Activated gamma-delta T cell treated with Interleukin-2 at 50 U/mL for 16 hours (primary cell): Measurements from ENCODE around the gene ANKRD13B.

Experiments
- DNase-seq: peaks from one replicate; pipeline ENCODE4 v3.0.0-alpha.2; 2020

ANKRD13B gene

DNA sequence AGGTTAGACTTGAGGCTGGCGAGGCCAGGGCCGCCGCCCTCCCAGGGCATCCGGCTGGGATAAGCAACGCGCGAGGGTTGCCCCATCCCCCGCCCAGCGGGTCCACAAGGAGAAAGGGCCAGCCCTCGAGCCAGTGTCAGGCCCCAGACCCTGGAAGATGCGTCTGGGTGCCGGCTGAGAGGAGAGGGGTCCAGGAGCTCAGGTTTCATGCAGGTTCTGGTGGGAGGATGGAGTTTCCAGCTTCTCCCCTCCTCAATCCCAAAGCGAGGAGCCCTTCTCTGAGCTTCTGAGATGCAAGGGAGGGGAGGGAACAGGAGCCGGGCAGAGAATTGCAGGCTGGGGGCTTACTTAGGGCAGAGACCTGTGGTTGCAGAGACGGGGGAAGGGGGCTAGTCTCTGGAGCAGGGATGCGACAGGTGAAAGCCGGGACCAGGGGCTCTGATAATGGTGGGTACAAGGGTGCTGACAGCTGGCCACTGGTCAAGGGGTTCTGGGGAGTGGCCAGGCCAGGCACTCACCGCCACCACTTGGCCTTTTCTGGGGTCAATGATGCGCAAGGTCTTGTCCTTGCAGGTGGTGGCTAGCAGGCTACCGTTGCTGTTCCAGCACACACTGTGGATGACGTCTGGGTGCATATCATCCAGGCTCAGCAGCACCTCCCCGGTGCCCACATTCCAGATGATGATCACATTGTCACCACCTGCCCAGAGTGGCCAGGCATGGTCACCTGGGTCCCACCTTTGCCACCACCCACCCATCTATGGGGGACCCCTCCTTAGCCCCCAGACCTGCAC, 25.5 kb downstream of the ANKRD13B start:
- DNase-seq: no peak

DNA sequence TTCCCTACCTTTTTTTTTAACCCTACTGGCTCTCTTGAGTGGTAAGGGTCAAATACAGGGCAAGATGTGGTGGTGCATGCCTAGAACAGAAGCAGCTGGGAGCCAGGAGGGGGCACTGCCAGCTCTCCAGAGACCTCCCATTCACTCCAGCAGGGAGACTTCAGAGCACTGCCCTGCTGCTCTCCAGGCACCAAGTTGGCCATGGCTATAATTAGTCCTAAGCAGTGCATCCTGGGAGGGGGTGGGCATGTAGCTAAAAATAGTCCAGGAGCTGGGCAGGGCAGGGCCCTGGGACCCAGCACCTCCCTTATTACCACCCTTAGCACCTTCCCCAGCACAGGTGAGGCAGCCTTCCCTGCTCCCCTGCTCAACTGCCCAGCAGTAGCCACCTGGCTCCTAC, 26.3 kb downstream of the ANKRD13B start:
- no peak for DNase-seq

DNA sequence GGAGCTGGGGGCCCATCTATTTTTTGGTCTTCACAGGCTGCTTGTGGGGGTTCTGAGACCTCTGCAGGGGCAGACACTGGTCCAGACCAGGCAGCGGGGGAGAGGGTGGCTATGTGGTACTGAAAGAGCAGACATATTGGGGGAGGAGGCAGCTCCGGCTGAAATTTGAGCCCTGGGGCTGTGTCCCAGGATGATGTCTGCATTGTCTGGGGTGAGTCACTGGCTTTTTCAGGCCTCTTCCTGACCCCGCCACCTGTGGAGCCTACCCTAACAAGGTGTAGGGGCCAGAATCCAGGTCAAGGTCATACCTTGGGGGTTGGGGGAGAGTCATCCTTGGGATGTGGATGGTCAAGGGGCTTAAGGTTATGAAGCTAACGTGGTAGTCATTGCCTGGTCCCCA, 27.3 kb downstream of the ANKRD13B start:
- no peak for DNase-seq

DNA sequence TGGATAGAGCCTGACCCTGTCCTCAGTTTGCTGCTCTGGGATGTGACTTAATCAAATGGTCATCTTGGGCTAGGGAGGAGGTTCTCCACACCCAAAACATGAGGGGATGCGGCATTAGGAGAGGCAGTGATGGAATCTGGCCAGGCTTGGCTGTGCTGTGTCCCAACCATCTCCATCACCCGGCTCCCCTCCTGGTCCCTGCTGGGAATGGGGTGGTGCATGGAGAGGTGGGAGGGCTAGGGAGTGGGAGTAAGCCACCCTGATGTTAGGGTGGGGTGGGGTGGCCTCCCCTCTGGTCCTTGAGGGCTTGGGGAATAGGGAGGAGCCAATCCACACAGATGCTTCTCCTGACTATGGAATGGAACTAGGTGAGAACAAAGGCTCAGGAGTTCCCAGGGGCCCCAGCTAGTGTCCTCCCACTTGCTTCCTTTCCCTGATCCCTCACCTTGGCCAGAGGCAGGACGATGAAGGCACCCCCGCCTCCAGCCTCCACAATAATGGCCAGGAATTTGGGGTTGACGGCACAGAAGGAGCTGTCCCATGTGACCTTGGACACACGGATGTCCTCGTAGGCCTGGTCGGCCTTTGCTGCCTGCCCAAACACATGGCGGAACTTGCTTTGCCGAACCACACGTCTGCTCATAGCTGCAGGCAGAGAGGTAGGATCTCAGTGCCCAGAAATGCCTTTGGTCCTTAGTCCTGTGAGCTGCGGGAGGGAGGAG, 28.0 kb downstream of the ANKRD13B start:
- DNase-seq: no peak

DNA sequence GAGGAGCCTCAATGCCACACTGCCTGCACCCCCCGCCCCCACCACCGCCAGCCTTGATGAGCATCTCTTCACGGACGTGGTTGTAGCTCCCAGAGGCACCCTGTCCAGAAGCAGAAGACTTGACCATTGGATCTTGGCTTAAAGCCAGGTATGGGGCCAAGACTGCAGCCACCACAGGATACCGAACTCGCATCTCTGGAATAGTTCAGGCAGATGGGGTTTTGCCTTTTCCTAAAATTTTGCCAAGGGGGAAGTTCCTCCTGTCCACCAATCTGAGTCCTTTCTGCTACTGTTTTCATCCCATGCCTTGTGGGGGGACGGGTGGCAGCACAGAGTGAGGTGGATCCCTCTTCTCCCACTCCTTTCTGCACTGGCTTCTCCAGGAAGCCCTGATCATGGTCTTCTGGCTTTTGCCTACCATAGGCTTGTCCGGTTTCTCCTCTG, 28.8 kb downstream of the ANKRD13B start:
- DNase-seq: no peak

DNA sequence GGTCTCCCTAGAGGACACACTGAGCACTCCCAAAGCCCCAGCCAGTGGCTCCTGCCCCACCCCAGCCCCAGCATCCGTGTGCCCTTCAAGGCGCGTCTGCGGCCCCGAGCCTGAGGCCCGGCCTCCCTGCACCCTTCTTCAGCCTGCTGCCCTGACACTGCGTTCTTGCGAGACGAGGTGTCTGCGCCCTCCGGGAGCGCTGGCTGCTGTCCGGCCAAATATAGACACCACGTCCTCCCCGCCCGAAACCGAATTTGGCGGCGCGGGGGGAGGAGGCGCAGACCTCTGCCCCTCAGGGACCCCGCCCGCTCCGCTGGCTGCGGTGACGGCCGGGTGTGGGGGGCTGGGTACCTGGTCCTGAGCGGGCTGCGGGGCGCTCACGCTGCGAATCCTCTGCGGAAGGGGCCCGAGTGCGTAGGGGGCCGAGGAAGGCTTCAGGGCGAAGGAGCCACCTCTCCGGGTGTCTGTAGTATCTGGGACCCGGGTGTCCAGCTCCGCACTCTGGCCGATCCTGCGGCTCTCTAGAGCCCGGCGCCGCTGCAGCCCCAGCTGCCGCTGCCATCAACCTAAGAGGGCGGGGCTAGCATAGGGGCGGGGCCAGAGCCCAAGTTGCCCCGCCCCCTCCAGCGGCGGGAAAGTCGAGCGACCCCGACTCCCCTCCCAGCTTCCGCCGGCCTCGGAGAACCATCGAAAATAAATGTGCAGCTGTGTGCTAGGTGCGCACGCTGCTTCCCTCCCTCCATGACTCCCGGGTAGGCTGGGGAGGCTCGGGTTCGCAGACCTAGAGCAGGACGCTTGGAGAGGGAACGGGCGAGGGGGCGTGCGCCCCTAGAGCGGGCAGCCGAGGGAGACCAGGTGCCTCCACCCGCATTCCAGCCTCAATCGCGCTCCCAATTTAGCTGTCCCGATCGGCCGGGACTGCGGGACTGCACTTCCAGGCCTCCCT, 29.7 kb downstream of the ANKRD13B start, which contains the start of gene CORO6:
Gene CORO6, minus strand, starts transcription at position 576 of the 946 bp plus-strand sequence. CDS start 1,491 bp downstream, outside the sequence.
- peak; percentile 62 for DNase-seq

DNA sequence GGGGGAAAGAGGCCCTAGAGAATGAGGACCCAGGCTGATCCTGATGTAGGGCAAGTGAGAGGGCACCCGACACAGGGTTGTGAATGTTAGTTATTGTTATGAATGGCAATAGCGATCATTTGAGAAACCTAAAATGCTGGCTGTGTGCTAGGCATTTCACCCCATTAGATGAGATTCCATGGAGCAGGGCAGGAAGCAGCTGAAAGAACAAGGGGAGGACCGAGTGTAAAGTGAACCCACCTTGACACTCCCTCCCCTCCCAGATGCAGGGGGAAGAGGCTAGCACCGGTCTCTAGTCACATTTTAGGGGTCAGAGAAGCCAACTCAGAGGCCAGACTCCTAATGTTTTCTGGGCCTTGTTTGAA, 30.3 kb downstream of the ANKRD13B start:
- no peak for DNase-seq

DNA sequence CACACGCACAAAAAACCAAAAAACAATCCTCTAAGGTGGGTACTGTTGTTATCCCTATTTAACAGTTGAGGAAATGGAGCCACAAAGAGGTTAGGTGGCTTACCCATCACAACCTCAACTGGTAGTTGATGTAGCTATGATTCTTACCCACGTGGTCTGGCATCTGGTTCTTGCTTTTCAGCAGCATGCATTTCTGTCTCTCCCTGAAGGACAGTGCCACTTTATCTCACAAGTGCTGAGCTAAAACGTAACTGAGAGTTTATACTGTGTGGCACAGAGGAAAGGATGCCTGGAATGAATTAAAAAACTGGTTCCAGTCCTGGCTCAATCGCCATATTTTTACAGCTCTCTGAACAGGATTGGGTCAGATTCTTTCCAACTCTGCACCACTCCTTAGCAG, 31.7 kb downstream of the ANKRD13B start:
- DNase-seq: no peak

DNA sequence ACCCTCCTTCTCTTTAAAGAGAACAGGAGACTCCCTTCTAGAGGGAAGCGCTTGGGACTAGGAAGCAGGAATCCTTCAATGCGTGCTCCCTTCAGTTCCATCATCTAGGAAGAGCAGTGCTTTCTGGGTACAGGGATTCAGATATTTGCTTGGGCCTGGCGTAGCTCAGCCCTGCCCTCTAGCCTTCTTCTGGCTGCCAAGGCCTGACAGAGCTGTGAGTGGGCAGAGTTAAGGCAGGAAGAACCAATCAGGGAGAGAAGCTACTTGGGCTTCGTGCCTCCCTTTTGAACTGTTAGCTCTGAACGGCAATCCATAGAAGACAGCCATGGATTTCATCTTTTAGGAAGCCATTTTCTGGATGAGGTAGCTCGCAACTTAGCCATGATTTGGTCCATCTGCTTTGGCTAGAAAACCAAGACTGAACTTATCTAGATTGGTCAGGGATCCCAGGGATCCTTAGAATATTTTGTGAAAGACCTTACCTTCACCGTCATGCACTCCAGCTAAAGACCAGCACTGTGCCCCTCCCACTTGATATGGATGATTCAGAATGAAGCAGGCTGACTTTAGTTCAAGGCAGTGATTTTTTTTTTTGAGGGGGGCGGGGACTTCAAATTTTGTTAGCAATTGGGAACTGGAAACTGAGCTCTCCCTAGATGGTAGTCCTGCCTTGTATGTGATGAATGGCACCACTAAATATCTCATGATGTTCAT, 32.3 kb downstream of the ANKRD13B start:
- DNase-seq: no peak

DNA sequence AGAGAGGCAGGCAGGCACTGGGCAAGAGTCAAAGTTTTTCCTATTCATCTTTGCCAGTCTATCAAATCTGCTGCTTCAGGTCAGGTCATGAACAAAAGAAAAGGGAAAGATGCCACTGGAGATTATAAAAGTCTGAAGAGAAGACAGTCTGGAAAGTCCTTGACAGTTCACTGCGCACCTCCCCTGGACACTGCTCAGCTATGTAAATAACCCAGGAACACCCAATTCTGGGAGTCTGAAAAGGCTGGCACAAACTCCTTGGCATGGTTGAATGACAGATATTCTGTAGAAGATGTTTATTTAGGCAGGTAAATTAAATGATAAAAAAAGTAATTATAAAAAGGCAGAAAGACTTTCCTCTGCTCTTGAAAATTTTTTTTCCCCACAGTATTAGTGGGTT, 35.0 kb downstream of the ANKRD13B start:
- DNase-seq: no peak

DNA sequence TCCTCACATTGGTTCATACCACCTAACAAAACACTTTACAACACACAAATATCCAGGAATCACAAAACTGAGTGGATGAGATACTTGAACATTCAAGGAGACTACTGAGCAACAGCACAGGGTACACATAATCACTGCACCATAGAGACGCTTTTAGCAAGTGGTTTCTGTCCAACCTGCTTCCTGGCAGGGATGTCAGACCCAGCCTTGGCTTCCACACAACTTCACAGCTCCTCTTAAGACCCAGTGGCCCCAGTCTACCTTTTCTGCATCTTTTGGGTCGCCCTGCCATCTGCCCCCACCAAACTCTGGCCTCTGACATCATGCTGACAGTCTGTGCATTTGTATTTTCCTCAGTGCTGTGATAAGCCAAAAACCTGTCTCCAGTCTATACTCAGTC, 35.7 kb downstream of the ANKRD13B start:
- DNase-seq: no peak

DNA sequence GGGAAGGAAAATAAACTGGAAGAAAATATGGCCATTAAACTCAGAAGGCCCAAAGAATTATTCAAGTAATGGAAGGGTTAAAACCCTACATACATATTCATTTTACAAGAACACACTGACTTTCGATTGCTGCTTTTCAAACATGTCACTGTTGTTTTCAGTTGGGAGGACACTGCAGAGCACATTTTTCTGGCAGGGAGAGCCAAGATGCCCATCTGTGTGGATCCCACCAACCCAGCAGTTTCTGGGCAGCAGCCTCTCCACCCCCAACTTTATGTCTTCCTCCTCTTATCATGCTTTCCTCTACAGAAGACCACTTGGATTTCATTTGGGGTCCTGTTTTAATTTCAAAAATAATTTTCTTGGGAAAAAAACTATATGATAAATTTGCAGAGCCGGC, 36.9 kb downstream of the ANKRD13B start:
- DNase-seq: no peak

DNA sequence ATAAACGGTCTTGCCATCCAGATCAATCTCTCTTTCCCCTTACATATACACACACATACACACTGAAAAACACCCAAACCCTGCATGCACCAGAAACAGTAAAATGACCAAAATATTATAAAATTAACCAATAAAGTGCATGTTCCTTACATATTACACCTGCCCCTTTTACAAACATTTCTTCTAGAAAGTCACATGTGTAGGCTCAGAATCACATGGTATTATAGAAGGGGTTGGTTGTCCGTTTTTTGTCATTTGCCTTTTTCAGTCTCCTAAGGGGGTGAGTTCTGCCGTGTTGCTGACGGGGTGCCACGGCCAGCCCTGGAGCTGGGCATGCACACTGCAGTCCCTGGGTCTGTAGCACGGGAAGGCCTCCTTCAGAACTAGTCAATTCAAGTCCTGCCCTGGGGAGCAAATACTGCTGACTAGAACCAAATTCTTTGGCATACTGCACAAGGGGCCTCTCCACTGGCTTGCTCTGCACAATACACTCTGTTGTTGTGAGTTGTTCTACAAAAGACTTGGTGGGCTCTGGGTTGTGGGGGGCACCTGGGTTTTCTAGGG, 37.8 kb downstream of the ANKRD13B start:
- DNase-seq: no peak

DNA sequence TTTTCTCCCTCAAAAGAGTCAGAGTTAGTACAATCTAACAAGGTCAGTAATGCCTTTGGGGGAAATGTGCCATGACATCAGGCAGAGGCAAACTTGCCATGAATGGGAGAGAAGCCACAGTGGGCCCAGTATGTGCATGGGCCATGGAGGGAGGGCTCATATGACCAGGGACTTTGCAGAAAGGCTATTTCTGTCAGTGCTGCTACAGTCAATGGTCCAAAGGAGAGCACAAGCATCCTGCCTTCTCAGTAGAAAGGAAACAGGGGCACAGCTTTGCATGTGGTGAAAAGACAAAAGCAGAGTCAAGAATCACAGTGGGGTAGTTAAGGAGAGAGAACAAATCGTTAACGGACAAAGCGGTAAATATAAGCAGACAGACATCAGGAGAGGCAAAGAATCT, 41.0 kb downstream of the ANKRD13B start:
- no peak for DNase-seq

DNA sequence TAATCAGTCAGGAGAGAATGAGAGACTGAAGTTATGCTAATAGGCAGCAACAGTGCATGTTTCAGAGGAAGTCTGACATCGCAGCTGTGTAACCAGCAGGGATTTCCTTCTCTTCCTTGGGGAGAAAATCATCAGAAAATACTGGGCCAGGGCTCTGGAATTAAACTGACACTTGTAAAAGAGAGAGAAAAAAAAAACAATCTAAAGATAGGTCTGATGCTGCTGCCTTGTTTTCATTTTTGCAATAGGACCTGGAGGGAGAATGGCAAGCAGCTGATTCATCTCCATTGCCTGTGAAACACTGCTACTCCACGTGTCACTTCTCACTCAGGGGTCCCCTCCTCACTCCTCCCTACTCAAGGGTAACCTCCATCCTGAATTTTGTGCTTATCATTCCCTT, 47.5 kb downstream of the ANKRD13B start:
- no peak for DNase-seq

DNA sequence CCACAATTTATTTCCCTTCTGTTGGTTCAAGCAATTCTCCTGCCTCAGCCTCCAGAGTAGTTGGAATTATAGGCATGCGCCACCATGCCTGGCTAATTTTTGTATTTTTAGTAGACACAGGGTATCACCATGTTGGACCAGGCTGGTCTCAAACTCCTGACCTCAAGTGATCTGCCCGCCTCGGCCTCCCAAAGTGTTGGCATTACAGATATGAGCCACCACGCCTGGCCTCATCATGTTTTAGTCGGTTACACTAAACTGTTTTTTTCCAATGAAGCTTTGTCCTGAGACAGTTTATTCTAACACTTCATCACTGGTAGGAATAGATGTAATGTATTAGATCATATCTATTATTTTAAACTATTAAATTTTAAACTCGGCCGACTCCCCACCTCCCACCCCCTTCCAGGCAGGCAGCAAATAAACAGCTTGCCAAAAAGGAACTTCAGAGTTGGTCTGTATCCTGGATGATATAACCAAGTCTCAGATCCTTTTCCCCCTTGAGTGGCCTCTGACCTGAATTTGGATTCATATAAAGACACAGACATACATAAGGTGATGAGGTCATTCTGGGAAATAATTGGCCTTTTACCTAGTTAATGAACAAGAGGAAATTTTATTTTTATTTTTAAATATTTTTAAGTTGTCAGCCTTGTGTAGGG, 48.2 kb downstream of the ANKRD13B start:
- DNase-seq: no peak

DNA sequence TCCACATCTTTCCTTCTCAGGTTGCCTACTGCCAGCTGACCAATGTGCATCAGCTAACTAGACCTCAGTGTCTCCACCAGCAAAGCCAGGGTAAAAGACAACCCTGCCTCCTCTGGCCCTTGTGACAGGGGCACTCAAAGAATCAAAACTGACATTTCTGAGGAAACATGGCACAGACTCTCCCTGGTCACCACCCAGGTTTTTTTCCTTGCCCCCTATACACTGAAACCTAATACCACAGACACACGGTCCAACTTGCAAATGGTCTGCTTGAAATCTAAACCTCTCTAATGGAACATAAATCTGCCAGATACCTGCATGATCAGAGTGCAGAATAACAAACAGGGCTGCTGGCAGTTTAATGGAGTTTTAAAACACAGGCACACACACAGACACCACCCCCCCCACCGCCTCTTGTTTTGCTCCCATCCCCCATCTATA, 49.3 kb downstream of the ANKRD13B start:
- no peak for DNase-seq

DNA sequence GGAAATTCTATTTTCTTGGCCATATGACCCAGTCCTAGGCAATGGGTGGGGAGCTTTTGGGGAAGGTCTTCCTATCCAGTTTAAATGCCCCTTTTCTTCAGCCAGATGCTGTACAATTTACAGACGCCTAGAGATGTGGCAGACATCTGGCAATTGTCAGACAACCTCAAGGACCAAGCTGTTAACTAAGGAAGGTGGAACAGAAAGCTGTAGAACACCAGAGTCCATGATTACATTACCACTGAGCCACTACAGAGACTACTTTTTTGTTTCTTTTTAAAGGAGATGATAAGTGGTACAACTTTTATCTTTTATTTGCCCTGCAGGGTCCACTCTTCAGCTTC, 50.9 kb downstream of the ANKRD13B start:
- no peak for DNase-seq

DNA sequence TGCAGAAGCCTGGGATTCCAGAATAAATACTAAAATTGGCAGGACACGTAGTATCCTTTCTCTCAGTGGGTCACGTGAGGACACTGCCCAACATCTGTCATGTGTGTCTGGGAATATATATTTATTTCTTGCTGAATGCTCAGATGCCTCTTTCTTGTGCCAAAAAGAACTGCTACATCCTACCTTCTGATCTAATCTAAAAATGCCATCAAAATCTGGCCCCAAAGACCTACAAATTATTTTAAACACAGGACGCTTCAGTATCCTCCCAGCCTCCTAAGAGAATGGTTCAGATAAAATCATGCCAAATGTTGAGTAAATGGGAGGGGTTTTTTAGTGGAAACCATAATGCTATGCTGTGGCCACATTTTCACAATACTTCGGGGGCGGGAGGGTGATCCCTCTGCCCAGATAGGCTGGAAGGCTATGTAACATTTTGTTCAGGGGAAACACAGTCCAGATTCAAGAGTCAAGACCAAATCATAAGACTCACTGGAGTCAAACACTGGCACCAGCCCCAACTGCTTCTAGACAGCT, 52.7 kb downstream of the ANKRD13B start:
- no peak for DNase-seq

DNA sequence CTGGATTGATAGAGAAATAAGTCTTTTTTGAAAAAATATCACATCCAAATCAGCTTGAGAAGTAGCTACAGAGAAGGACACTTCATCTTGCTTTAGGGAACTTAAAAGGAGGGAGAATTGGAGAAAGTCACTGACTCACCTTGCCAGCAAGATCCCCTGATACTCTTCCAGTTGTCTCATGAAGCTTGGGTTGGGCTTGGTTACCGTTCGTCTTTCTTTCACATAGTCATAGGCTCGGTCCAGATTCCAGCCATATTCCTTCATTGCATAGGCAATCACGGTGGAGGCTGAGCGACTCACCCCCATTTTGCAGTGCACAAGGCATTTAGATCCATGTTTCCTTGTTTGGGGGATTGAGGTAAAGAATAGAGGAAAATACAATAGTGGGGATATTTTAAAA, 55.1 kb downstream of the ANKRD13B start:
- no peak for DNase-seq

DNA sequence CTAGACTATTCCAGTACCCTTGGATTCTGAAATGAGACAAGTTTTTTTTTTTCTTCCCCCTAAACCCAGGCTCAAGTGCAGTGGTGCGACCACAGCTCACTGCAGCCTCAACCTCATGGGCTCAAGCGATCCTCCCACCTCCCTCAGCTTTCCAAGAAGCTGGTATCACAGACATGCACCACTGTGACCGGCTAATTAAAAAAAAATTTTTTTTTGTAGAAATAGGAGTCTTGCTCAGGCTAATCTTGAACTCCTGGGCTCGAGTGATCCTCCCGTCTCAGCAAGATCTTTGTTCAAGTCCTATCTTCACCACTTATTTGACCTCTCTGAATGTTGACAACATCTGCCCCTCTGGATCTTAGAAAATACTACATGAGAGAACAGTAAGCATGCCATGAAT, 56.4 kb downstream of the ANKRD13B start:
- DNase-seq: no peak
